B cell (primary cell): ENCODE measurements around the gene RAB10. TPM values are rescaled to one million over a fixed set of nuclear protein-coding genes. Genes with fewer than 3 reads are reported as not detected.
A peak's percentile ranks its signal among the peaks of the same experiment; 100 is the strongest.

Experiments
- ATAC-seq: fragments of 200-7000 bp; cut with Tn5 transposase; one replicate; pipeline ENCODE4 v1.10.0; 2021; ENCODE audit warnings: low read depth, mild to moderate bottlenecking, moderate number of reproducible peaks, moderate library complexity
- CTCF ChIA-PET: fragments of 350-600 bp; sonication (Branson Sonifier 250); formaldehyde crosslinking; loops from one replicate; lab custom pipeline; 2021; ENCODE audit warnings: antibody characterized with exemption, inconsistent platforms; lab: Charles Lee
- POLR2A ChIA-PET: fragments of 350-600 bp; sonication (Branson Sonifier 250); formaldehyde crosslinking; loops from one replicate; lab custom pipeline; 2021; ENCODE audit warnings: antibody characterized with exemption; lab: Charles Lee
- DNase-seq: peaks from one replicate; pipeline ENCODE4 v3.0.0; 2013
- H2AFZ ChIP-seq: 2 replicates; pipeline ENCODE4 v1.6.1; 2012; ENCODE audit warnings: mild to moderate bottlenecking, low read depth, low read length; ENCODE audit not compliant: insufficient read depth, poor library complexity, severe bottlenecking
- H3K27ac ChIP-seq, 2 donors: 1 replicate in 1 of 2; 2 replicates in 1 of 2; pipeline ENCODE4 v1.5.1; 2012 to 2013; ENCODE audit warnings: low read length in 2 of 2, mild to moderate bottlenecking in 2 of 2, moderate library complexity in 1 of 2
- H3K27me3 ChIP-seq, 4 experiments: fragments of 200-600 bp in 1 of 4; sonication (generic) in 1 of 4; replicated peaks in 1 of 4; 1 replicate in 2 of 4; 2 replicates in 2 of 4; pipeline versions ENCODE4 v1.6.1 to v1.7.0; 2013 to 2016; ENCODE audit warnings: low read length in 3 of 4, mild to moderate bottlenecking in 2 of 4, mixed read lengths in 1 of 4, moderate library complexity in 1 of 4; ENCODE audit not compliant: insufficient read depth in 4 of 4, control insufficient read depth in 3 of 4; ENCODE audit errors: control extremely low read depth in 1 of 4
- H3K36me3 ChIP-seq, 2 experiments: replicated peaks in 1 of 2; 1 replicate in 1 of 2; 2 replicates in 1 of 2; pipeline versions ENCODE4 v1.6.1 to v1.7.1; 2013; ENCODE audit warnings: low read length in 1 of 2; ENCODE audit not compliant: insufficient read depth in 2 of 2, control insufficient read depth in 1 of 2; ENCODE audit errors: control extremely low read depth in 1 of 2, extremely low read depth in 1 of 2
- H3K4me1 ChIP-seq, 2 donors: fragments of 200-600 bp in 1 of 2; sonication (generic) in 1 of 2; 1 replicate in 1 of 2; 2 replicates in 1 of 2; pipeline versions ENCODE4 v1.5.1 to v1.6.1; 2013 to 2017; ENCODE audit warnings: low read length in 2 of 2; ENCODE audit not compliant: control insufficient read depth in 2 of 2, insufficient read depth in 2 of 2
- H3K4me2 ChIP-seq: replicated peaks from 2 replicates; pipeline ENCODE3; 2012; ENCODE audit warnings: mild to moderate bottlenecking, low read depth, low read length; ENCODE audit not compliant: poor library complexity, severe bottlenecking
- H3K4me3 ChIP-seq, 5 experiments: fragments of 200-600 bp in 1 of 5; sonication (generic) in 1 of 5; 1 replicate in 3 of 5; 2 replicates in 2 of 5; pipeline versions ENCODE4 v1.5.1 to v1.7.0; 2011 to 2016; ENCODE audit warnings: low read length in 4 of 5, mild to moderate bottlenecking in 4 of 5, low read depth in 2 of 5, control low read depth in 1 of 5, moderate library complexity in 1 of 5; ENCODE audit not compliant: insufficient read depth in 1 of 5; ENCODE audit errors: control extremely low read depth in 1 of 5, extremely low read depth in 1 of 5
- H3K79me2 ChIP-seq: fragments of 200-600 bp; sonication (generic); one replicate; pipeline ENCODE4 v1.6.0; 2016; ENCODE audit warnings: low read length; ENCODE audit not compliant: control insufficient read depth, insufficient read depth
- H3K9ac ChIP-seq: fragments of 200-600 bp; sonication (generic); 2 replicates; pipeline ENCODE4 v1.6.1; 2017; ENCODE audit warnings: mild to moderate bottlenecking, low read length, moderate library complexity
- H3K9me3 ChIP-seq, 3 donors: one replicate each; pipeline versions ENCODE4 v1.6.1 to v1.7.1; 2013; ENCODE audit warnings: low read length in 2 of 3; ENCODE audit not compliant: control insufficient read depth in 2 of 3, insufficient read depth in 1 of 3; ENCODE audit errors: control extremely low read depth in 1 of 3
- H4K20me1 ChIP-seq: 2 replicates; pipeline ENCODE4 v1.6.0; 2012; ENCODE audit warnings: mild to moderate bottlenecking, low read length; ENCODE audit not compliant: insufficient read depth, control insufficient read depth, poor library complexity, severe bottlenecking
- H3K27ac Mint-ChIP-seq: one replicate; pipeline ENCODE4 v1.8.0; 2021; ENCODE audit warnings: mixed read lengths
- H3K27me3 Mint-ChIP-seq: one replicate; pipeline ENCODE4 v1.8.0; 2021; ENCODE audit warnings: mixed read lengths
- H3K4me1 Mint-ChIP-seq: one replicate; pipeline ENCODE4 v1.8.0; 2021; ENCODE audit warnings: mixed read lengths
- H3K4me3 Mint-ChIP-seq: one replicate; pipeline ENCODE4 v1.8.0; 2021; ENCODE audit warnings: mixed read lengths
- H3K9me3 Mint-ChIP-seq: one replicate; pipeline ENCODE4 v1.8.0; 2022; ENCODE audit warnings: mixed read lengths; ENCODE audit not compliant: insufficient read depth
- CTCF ChIP-seq: fragments of 200-600 bp; IDR thresholded peaks from one replicate; pipeline ENCODE4 v1.8.0; 2022; ENCODE audit warnings: antibody characterized with exemption, mild to moderate bottlenecking
- EZH2 ChIP-seq: IDR thresholded peaks from 2 replicates; pipeline ENCODE4 v1.6.1; 2012; ENCODE audit warnings: borderline replicate concordance, low read depth, mild to moderate bottlenecking, moderate library complexity, low read length; ENCODE audit not compliant: insufficient read depth, poor library complexity, severe bottlenecking
- WGBS: methylation state at CpG from one replicate; pipeline ENCODE4 v1.1.5; 2013; ENCODE audit warnings: missing lambda C conversion rate; ENCODE audit not compliant: insufficient coverage; 5-methylcytosine and 5-hydroxymethylcytosine counted together
- intact Hi-C: fragments of 100-400 bp; cut with micrococcal nuclease; formaldehyde crosslinking; loops from one replicate; pipeline ENCODE4 v1.10.0; 2022
- polyA plus RNA-seq: library from polyadenylated mRNA; depleted of rRNA; stranded (reverse); fragments of >200 nt; gene quantifications from 2 replicates; pipeline ENCODE4 v1.2.3, GENCODE V29; 2012
- total RNA-seq, 2 donors: library from RNA; stranded (reverse); fragments of 120-200 nt in 1 of 2; gene quantifications; 1 replicate in 1 of 2; 2 replicates in 1 of 2; pipeline versions ENCODE4 v1.2.3 to v1.2.4, GENCODE V29; 2013 to 2022

The RAB10 gene
- total and polyA plus RNA-seq, 2 donors (not counting 1 experiment from before 2014, with no cell fraction given), result 21.7 to 66.7 TPM

- peak overlapping the region in 2 of 5 experiments; percentile 45 to 50 for H3K4me3 ChIP-seq
- intact Hi-C loops, result no loop called here
- Mint-ChIP-seq H3K4me3 (peak overlapping the region; percentile 82), H3K27ac (no peak overlapping the region), H3K4me1 (peaks cover 14% of the 10 kb centered on the region), H3K9me3 (no peaks in the 10 kb centered on the region), H3K27me3 (peaks cover 39% of the 10 kb centered on the region)
- H3K4me1 ChIP-seq, result peaks cover 19 to 25% of the 10 kb centered on the region in 2 donors
- peaks cover 0 to 60% (median 22%) of the 10 kb centered on the region in 4 experiments for H3K27me3 ChIP-seq
- H3K79me2 ChIP-seq, result no peaks in the 10 kb centered on the region
- H3K27ac ChIP-seq, result no peak overlapping the region
- no peaks in the 10 kb centered on the region for H4K20me1 ChIP-seq
- peak overlapping the region; percentile 60 for H2AFZ ChIP-seq
- H3K9me3 ChIP-seq, result peaks cover 0 to 16% (median 0%) of the 10 kb centered on the region in 3 donors
- DNase-seq (peak; percentile 27), ATAC-seq (no peak)
- WGBS, result 42% methylated on average over 39 of the region's 46 CpGs
- peak overlapping the region; percentile 60 for H3K9ac ChIP-seq
- ChIA-PET CTCF (interaction anchor here (2.6 kb wide), 1 partner anchor 11 kb away, joined by 9 read pairs; no protein-coding TSS in a partner anchor), POLR2A (no interaction called here)
- TF ChIP-seq EZH2 (peak; percentile 33), CTCF (no peak)
- peak overlapping the region; percentile 91 for H3K4me2 ChIP-seq
- H3K36me3 ChIP-seq, result no peaks in the 10 kb centered on the region
Observed at GRCh38 chr2:26173776-26174482, 140.0 kb downstream of the RAB10 start.
